IMR-90 (cell line): ENCODE data around the gene HLA-DQA1. TPM values are rescaled to one million over a fixed set of nuclear protein-coding genes. Genes with fewer than 3 reads are reported as not detected.
"Not testable (repeated sequence)": the region's sequence is repeated elsewhere in the genome, so short reads cannot be mapped to it uniquely, and the experiment has no call there.

Experiments
- ATAC-seq: fragments of 200-7000 bp; cut with Tn5 transposase; 2 replicates; pipeline ENCODE4 v1.9.1; 2020; ENCODE audit warnings: low read depth, mild to moderate bottlenecking, moderate library complexity
- BruUV-seq: library from RNA; stranded (reverse); fragments of 400-500 nt; replicated peaks from 2 replicates; lab custom pipeline; 2021; lab: Mats Ljungman, UMichigan
- CTCF ChIA-PET: fragments of 300-600 bp; formaldehyde crosslinking; extraction: SDS; loops from one replicate; lab custom pipeline; 2021; ENCODE audit warnings: antibody characterized with exemption; lab: Yijun Ruan, JAX
- POLR2A ChIA-PET: fragments of 300-600 bp; sonication (Branson Sonifier 250); formaldehyde crosslinking; loops from one replicate; lab custom pipeline; 2022; ENCODE audit warnings: antibody characterized with exemption; ENCODE audit not compliant: unreplicated experiment; lab: Charles Lee
- DNase-seq: peaks from one replicate; pipeline ENCODE4 v3.0.0; 2013
- H2AFZ ChIP-seq: replicated peaks from 2 replicates; pipeline ENCODE3; 2013; ENCODE audit warnings: low read length, mild to moderate bottlenecking; ENCODE audit not compliant: poor library complexity
- H2AK5ac ChIP-seq: 2 replicates; pipeline ENCODE4 v1.6.1; 2013; ENCODE audit warnings: low read depth, low read length, inconsistent platforms
- H2AK9ac ChIP-seq: replicated peaks from 2 replicates; pipeline ENCODE3; 2013; ENCODE audit warnings: mild to moderate bottlenecking, low read depth, low read length, moderate library complexity; ENCODE audit not compliant: poor library complexity
- H2BK120ac ChIP-seq: 2 replicates; pipeline ENCODE4 v1.6.1; 2013; ENCODE audit warnings: low read depth, low read length, inconsistent platforms
- H2BK15ac ChIP-seq: 3 replicates; pipeline ENCODE4 v1.6.1; 2013; ENCODE audit warnings: low read depth, low read length, inconsistent platforms
- H2BK20ac ChIP-seq: 2 replicates; pipeline ENCODE4 v1.6.1; 2013; ENCODE audit warnings: low read depth, mild to moderate bottlenecking, inconsistent platforms, low read length, moderate library complexity
- H2BK5ac ChIP-seq: 2 replicates; pipeline ENCODE4 v1.6.1; 2013; ENCODE audit warnings: mild to moderate bottlenecking, low read depth, low read length, inconsistent platforms; ENCODE audit not compliant: poor library complexity, severe bottlenecking
- H3K14ac ChIP-seq: replicated peaks from 2 replicates; pipeline ENCODE4 v1.6.1; 2013; ENCODE audit warnings: low read depth, low read length, inconsistent platforms
- H3K18ac ChIP-seq: 2 replicates; pipeline ENCODE4 v1.6.1; 2013; ENCODE audit warnings: low read depth, low read length, control low read depth
- H3K23ac ChIP-seq: 2 replicates; pipeline ENCODE4 v1.6.1; 2013; ENCODE audit warnings: low read depth, low read length, inconsistent platforms
- H3K27ac ChIP-seq: 2 replicates; pipeline ENCODE4 v1.5.1; 2013; ENCODE audit warnings: mild to moderate bottlenecking, control low read depth, low read length; ENCODE audit not compliant: insufficient read depth
- H3K27me3 ChIP-seq: 2 replicates; pipeline ENCODE4 v1.6.1; 2013; ENCODE audit warnings: low read length; ENCODE audit not compliant: control insufficient read depth, insufficient read depth
- H3K36me3 ChIP-seq: 2 replicates; pipeline ENCODE4 v1.6.1; 2013; ENCODE audit warnings: low read length, mixed read lengths; ENCODE audit not compliant: control insufficient read depth, insufficient read depth
- H3K4ac ChIP-seq: 2 replicates; pipeline ENCODE4 v1.6.1; 2013; ENCODE audit warnings: low read depth, low read length, inconsistent platforms
- H3K4me1 ChIP-seq: 2 replicates; pipeline ENCODE4 v1.6.1; 2013; ENCODE audit warnings: low read length, mixed read lengths; ENCODE audit not compliant: control insufficient read depth, insufficient read depth
- H3K4me2 ChIP-seq: 2 replicates; pipeline ENCODE4 v1.6.1; 2013; ENCODE audit warnings: low read depth, mild to moderate bottlenecking, control low read depth, low read length, moderate library complexity
- H3K4me3 ChIP-seq: 2 replicates; pipeline ENCODE4 v1.5.1; 2013; ENCODE audit warnings: low read depth, mild to moderate bottlenecking, control low read depth, low read length, moderate library complexity; ENCODE audit not compliant: insufficient read depth
- H3K56ac ChIP-seq: 2 replicates; pipeline ENCODE4 v1.6.1; 2013; ENCODE audit warnings: low read length, inconsistent platforms; ENCODE audit not compliant: insufficient read depth; ENCODE audit errors: extremely low read depth
- H3K79me1 ChIP-seq, 2 experiments: 2 replicates each; pipeline ENCODE4 v1.6.1; 2013; ENCODE audit warnings: low read length in 2 of 2, inconsistent platforms in 1 of 2, low read depth in 1 of 2
- H3K9ac ChIP-seq: 2 replicates; pipeline ENCODE4 v1.6.1; 2013; ENCODE audit warnings: low read depth, low read length, control low read depth
- H3K9me1 ChIP-seq: 2 replicates; pipeline ENCODE4 v1.6.1; 2013; ENCODE audit warnings: low read length, inconsistent platforms; ENCODE audit not compliant: insufficient read depth
- H3K9me3 ChIP-seq: 2 replicates; pipeline ENCODE4 v1.6.1; 2013; ENCODE audit warnings: low read length; ENCODE audit not compliant: control insufficient read depth, insufficient read depth
- H4K20me1 ChIP-seq: 2 replicates; pipeline ENCODE4 v1.6.1; 2013; ENCODE audit warnings: low read length, inconsistent platforms; ENCODE audit not compliant: insufficient read depth
- H4K5ac ChIP-seq: 2 replicates; pipeline ENCODE4 v1.6.1; 2013; ENCODE audit warnings: mild to moderate bottlenecking, low read depth, low read length, control low read depth
- H4K8ac ChIP-seq, 2 experiments: 2 replicates each; pipeline ENCODE4 v1.6.1; 2013; ENCODE audit warnings: low read depth in 2 of 2, low read length in 2 of 2, control low read depth in 1 of 2, inconsistent platforms in 1 of 2
- H4K91ac ChIP-seq: 2 replicates; pipeline ENCODE4 v1.6.1; 2013; ENCODE audit warnings: low read depth, low read length, inconsistent platforms; ENCODE audit not compliant: insufficient read depth
- BHLHE40 ChIP-seq: fragments of 150-350 bp; IDR thresholded peaks from 2 replicates; pipeline ENCODE4 v1.6.1; 2016; ENCODE audit warnings: mild to moderate bottlenecking, low read depth, low read length
- CHD1 ChIP-seq: IDR thresholded peaks from 2 replicates; pipeline ENCODE4 v1.6.1; 2012; ENCODE audit warnings: low read depth, low read length, improper control_type of control experiment
- NFE2L2 ChIP-seq: fragments of 150-350 bp; IDR thresholded peaks from 2 replicates; pipeline ENCODE4 v1.6.1; 2016; ENCODE audit warnings: low read depth, mild to moderate bottlenecking, low read length
- POLR2A ChIP-seq: IDR thresholded peaks from 2 replicates; pipeline ENCODE4 v1.6.1; 2012; ENCODE audit warnings: mild to moderate bottlenecking, low read depth, low read length
- RCOR1 ChIP-seq: IDR thresholded peaks from 2 replicates; pipeline ENCODE4 v1.6.1; 2012; ENCODE audit warnings: mild to moderate bottlenecking, low read length, improper control_type of control experiment; ENCODE audit not compliant: insufficient replicate concordance
- WGBS, 2 experiments: methylation state at CpG; one replicate each; pipeline versions ENCODE4 v1.1.5 to v1.1.7; 2013; ENCODE audit warnings: missing lambda C conversion rate in 2 of 2; ENCODE audit not compliant: insufficient read length in 1 of 2; ENCODE audit errors: extremely low coverage in 2 of 2; 5-methylcytosine and 5-hydroxymethylcytosine counted together
- dilution Hi-C: fragments of 300-500 bp; cut with HindIII; formaldehyde crosslinking; loops from one replicate; pipeline ENCODE4 v1.14.3; 2018; ENCODE audit warnings: low sequenced_read_pairs; ENCODE audit not compliant: unreplicated experiment
- in situ Hi-C: fragments of 300-500 bp; cut with MboI; formaldehyde crosslinking; loops from 3 replicates; pipeline ENCODE4 v1.14.3; 2019; ENCODE audit warnings: low sequenced_read_pairs, inconsistent platforms, mixed read lengths
- intact Hi-C: fragments of 100-400 bp; cut with micrococcal nuclease; formaldehyde crosslinking; loops from 2 replicates; pipeline ENCODE4 v1.10.0; 2022
- polyA plus RNA-seq, 3 experiments: library from polyadenylated mRNA; depleted of rRNA; stranded (reverse); fragments of >200 nt; gene quantifications; 2 replicates each; pipeline ENCODE4 v1.2.3, GENCODE V29; 2012; ENCODE audit warnings: low replicate concordance in 1 of 3
- total RNA-seq: library from RNA; depleted of rRNA; stranded (reverse); fragments of >200 nt; gene quantifications from 2 replicates; pipeline ENCODE4 v1.2.3, GENCODE V29; 2012

HLA-DQA1 gene
- total and polyA plus RNA-seq, 2 of the 4 experiments (the other 2 are of a cell fraction) = not detected

GRCh38 chr6:32655203-32655710 is 18.1 kb downstream of the HLA-DQA1 start:
- WGBS, 2 experiments = no CpG with 5 or more reads among the region's 2 CpGs
- CTCF ChIA-PET = no interaction called here

DNA sequence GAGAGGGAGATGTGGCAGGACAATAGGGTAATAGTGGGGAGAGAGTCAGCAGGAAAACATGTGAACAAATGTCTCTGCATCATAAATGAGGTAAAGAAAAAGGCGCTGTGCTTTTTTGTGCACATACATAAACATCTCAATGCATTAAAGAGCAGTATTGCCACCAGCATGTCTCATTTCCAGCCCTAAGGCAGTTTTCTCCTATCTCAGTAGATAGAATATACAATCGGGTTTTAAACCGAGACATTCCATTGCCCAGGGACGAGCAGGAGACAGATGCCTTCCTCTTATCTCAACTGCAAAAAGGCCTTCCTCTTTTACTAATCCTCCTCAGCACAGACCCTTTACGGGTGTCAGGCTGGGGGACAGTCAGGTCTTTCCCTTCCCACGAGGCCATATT is 20.1 kb downstream of the HLA-DQA1 start:
- H3K23ac ChIP-seq, H3K4me2 ChIP-seq, H2BK5ac ChIP-seq, H3K27me3 ChIP-seq, H2BK120ac ChIP-seq, ATAC-seq, H4K20me1 ChIP-seq, H3K18ac ChIP-seq, H3K79me1 ChIP-seq, dilution Hi-C loops, H4K5ac ChIP-seq, POLR2A ChIA-PET, H2BK15ac ChIP-seq, H3K56ac ChIP-seq, H3K36me3 ChIP-seq, H3K4me3 ChIP-seq, H4K91ac ChIP-seq, H2AFZ ChIP-seq, BruUV-seq, H3K9ac ChIP-seq, H3K9me1 ChIP-seq, H2BK20ac ChIP-seq, H3K4ac ChIP-seq, H2AK5ac ChIP-seq, DNase-seq, H3K27ac ChIP-seq, in situ Hi-C loops, CTCF ChIA-PET, H2AK9ac ChIP-seq, intact Hi-C loops, H4K8ac ChIP-seq, H3K14ac ChIP-seq, H3K9me3 ChIP-seq, H3K4me1 ChIP-seq: not testable (repeated sequence)
- no CpG with 5 or more reads among the region's 6 CpGs for WGBS, 2 experiments

More at GRCh38 chr6:32655203-32655710, 18.1 kb downstream of the HLA-DQA1 start:
- in situ Hi-C loops (no loop called here), intact Hi-C loops (no loop called here), dilution Hi-C loops (no loop called here)
- H2AK9ac ChIP-seq = no peak overlapping the region
- H3K4ac ChIP-seq = no peak overlapping the region
- H2AFZ ChIP-seq = no peak overlapping the region
- H3K23ac ChIP-seq = no peak overlapping the region
- no peaks in the 10 kb centered on the region for H3K4me1 ChIP-seq
- no peak overlapping the region for H3K56ac ChIP-seq
- H3K79me1 ChIP-seq = no peaks in the 10 kb centered on the region
- H4K91ac ChIP-seq = no peak overlapping the region
- H4K20me1 ChIP-seq = no peaks in the 10 kb centered on the region
- no peak overlapping the region for H4K5ac ChIP-seq
- TF ChIP-seq NFE2L2 (no peak), RCOR1 (no peak), BHLHE40 (no peak), CHD1 (no peak), POLR2A (no peak)
- no peak for ATAC-seq
- no peak overlapping the region for H2BK5ac ChIP-seq
- no peak for DNase-seq
- no peak overlapping the region for H2BK15ac ChIP-seq
- H3K27me3 ChIP-seq = no peaks in the 10 kb centered on the region
- H3K9ac ChIP-seq = no peak overlapping the region
- no peak overlapping the region for H3K14ac ChIP-seq
- no peaks in the 10 kb centered on the region for H3K9me1 ChIP-seq
- no peak overlapping the region for H3K18ac ChIP-seq
- H3K36me3 ChIP-seq = no peaks in the 10 kb centered on the region
- no peaks in the 10 kb centered on the region for H3K9me3 ChIP-seq
- POLR2A ChIA-PET = no interaction called here
- H3K4me2 ChIP-seq = no peak overlapping the region
- no TSS peak for BruUV-seq
- no peak overlapping the region for H2BK20ac ChIP-seq
- H4K8ac ChIP-seq = no peak overlapping the region
- no peak overlapping the region for H2BK120ac ChIP-seq
- H2AK5ac ChIP-seq = no peak overlapping the region
- H3K4me3 ChIP-seq = no peak overlapping the region
- H3K27ac ChIP-seq = no peak overlapping the region
